Measurements from ENCODE around the gene SLC25A23. TPM values are rescaled to one million over a fixed set of nuclear protein-coding genes. Genes with fewer than 3 reads are reported as not detected.
"Not testable (repeated sequence)": the region's sequence is repeated elsewhere in the genome, so short reads cannot be mapped to it uniquely, and the experiment has no call there.

Gene SLC25A23
- total RNA-seq (10 to 100 TPM; 14.9 to 39.6 (median 19.6) TPM), polyA plus RNA-seq (10 to 100 TPM in 2 of 3 donors, 1 to 10 TPM in 1; 7.5 to 11.4 (median 10.5) TPM)
- long read RNA-seq, donor 1, partial matches to known transcripts, result 0 of 7 reads
- long read RNA-seq, donor 1, other reads (novel, unspliced or antisense), result 0 of 7 reads
- long read RNA-seq, donor 2, partial matches to known transcripts, result 0 of 5 reads
- long read RNA-seq, donor 2, other reads (novel, unspliced or antisense), result 0 of 5 reads

- DNase-seq, result peak; percentile 86
- Histone ChIP-seq H3K36me3 (peaks cover 0 to 20% (median 7%) of the 10 kb centered on the region in 6 donors), H3K27ac (peak within 1 kb of the TSS; percentile 39 to 90 (median 86)), H3K4me1 (peaks cover 6 to 42% (median 34%) of the 10 kb centered on the region in 6 donors), H3K27me3 (replicated peaks in 1 of 7) (peaks cover 0 to 26% (median 11%) of the 10 kb centered on the region in 7 donors), H3K9me3 (peaks cover 0 to 13% (median 9%) of the 10 kb centered on the region in 8 donors), H3K4me3 (peak within 1 kb of the TSS; percentile 38 to 84 (median 74))
- intact Hi-C loops (cut with DNase I; ENCODE audit: low total_unique reads), result no loop called here
- TF ChIP-seq POLR2AphosphoS5 (IDR thresholded peaks at IDR 0.05) (peak in 1 of 3 donors; percentile 43), POLR2A (IDR thresholded peaks at IDR 0.05) (no peak)
- WGBS, 5 donors, result 0 to 9% (median 4%) methylated on average over 26 to 70 of the region's 70 CpGs
Measured at GRCh38 chr19:6459262-6460098, at the start of gene SLC25A23. SLC25A23 (minus strand) TSS chr19:6459792; CDS start chr19:6459628, 164 bp downstream.

GRCh38 chr19:6508028-6508771 lies 48.6 kb upstream of the SLC25A23 start:
- peak overlapping the region in 7 of 8 donors; percentile 71 to 89 (median 82) for H3K27ac ChIP-seq
- intact Hi-C loops (cut with DNase I; ENCODE audit: low total_unique reads); DNase-seq; H3K9me3 ChIP-seq; H3K36me3 ChIP-seq; H3K4me3 ChIP-seq: not testable (repeated sequence)
- peaks cover 0 to 39% (median 18%) of the 10 kb centered on the region in 6 donors for H3K4me1 ChIP-seq
- WGBS, 5 donors, result 86 to 89% (median 87%) methylated on average over 9 of the region's 9 CpGs
- peaks cover 0 to 11% (median 0%) of the 10 kb centered on the region in 7 donors for H3K27me3 ChIP-seq (replicated peaks in 1 of 7)

- WGBS, 5 donors, result 64 to 86% (median 75%) methylated on average over 9 of the region's 9 CpGs
- Histone ChIP-seq H3K4me1 (peaks cover 8 to 68% (median 41%) of the 10 kb centered on the region in 6 donors), H3K27ac (peak overlapping the region in 6 of 8 donors; percentile 17 to 79 (median 56)), H3K27me3 (replicated peaks in 1 of 7) (peaks cover 0 to 46% (median 14%) of the 10 kb centered on the region in 7 donors), H3K4me3 (no peak overlapping the region), H3K36me3 (no peaks in the 10 kb centered on the region), H3K9me3 (no peaks in the 10 kb centered on the region)
- DNase-seq, result no peak
- intact Hi-C loops (cut with DNase I; ENCODE audit: low total_unique reads), result no loop called here
- TF ChIP-seq POLR2A (IDR thresholded peaks at IDR 0.05), result no peak
- TF ChIP-seq POLR2AphosphoS5 (IDR thresholded peaks at IDR 0.05), result peak in 1 of 3 donors; percentile 53
- TF ChIP-seq, protein P1, sequence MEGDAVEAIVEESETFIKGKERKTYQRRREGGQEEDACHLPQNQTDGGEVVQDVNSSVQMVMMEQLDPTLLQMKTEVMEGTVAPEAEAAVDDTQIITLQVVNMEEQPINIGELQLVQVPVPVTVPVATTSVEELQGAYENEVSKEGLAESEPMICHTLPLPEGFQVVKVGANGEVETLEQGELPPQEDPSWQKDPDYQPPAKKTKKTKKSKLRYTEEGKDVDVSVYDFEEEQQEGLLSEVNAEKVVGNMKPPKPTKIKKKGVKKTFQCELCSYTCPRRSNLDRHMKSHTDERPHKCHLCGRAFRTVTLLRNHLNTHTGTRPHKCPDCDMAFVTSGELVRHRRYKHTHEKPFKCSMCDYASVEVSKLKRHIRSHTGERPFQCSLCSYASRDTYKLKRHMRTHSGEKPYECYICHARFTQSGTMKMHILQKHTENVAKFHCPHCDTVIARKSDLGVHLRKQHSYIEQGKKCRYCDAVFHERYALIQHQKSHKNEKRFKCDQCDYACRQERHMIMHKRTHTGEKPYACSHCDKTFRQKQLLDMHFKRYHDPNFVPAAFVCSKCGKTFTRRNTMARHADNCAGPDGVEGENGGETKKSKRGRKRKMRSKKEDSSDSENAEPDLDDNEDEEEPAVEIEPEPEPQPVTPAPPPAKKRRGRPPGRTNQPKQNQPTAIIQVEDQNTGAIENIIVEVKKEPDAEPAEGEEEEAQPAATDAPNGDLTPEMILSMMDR (IDR thresholded peaks at IDR 0.05 in 8 of 11, conservative IDR thresholded peaks at IDR 0.05 in 3 of 11), result no peak
Measured at GRCh38 chr19:6503407-6504201, 44.0 kb upstream of the SLC25A23 start.

DNA sequence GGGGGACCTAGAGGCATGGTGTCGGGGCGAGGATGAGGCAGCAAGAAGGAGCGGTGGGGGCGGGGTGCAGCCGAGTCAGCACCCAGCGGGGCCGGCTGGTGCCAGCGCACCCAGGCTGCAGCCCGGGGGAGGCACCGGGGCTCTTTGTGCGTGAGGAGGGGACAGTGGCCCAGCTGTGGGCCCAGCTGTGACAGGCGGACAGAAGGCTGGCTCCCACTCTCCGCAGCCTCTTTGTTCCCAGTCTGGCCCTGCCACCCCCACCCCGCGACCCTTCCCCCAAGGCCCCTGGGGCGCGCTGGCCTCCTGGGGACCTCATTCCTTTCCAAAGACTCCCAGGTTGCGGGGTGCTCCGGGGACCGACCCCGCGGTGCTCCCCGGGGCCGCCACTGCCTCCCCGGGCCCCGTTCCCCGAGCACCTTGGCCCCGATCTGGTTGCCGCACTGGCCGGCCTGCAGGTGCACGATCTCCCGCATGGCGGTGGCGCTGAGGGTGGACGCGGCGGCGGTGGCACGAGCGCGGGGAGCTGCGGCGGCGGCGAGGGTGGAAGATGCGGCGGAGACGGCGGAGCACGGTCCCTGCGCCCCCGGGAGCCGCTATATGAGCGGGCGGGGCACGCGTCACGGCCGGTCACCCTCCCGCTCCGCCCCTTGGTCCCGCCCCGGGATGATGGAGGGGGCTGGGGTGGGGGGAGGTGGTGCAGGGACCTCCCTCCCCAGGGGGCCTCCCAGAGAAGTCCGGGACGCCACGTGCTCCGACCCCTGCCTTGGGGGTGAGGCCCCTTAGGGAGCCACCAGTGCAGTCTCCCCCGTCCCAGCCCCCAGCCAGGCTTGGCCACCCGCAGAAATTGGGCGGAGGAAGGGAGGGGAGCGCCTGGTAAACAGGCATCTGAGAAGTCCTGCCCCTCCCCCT lies 42.4 kb upstream of the SLC25A23 start, which contains the start of gene TUBB4A:
TUBB4A (minus strand) TSS at position 570 of the 909 bp plus-strand sequence; CDS start at position 473, 97 bp downstream.
- WGBS, 5 donors, result 1 to 3% (median 2%) methylated on average over 40 to 71 of the region's 71 CpGs
- Histone ChIP-seq H3K4me1 (peaks cover 8 to 69% (median 42%) of the 10 kb centered on the region in 6 donors), H3K36me3 (no peaks in the 10 kb centered on the region), H3K4me3 (peak within 1 kb of the TSS; percentile 47 to 78 (median 59)), H3K27me3 (replicated peaks in 1 of 7) (peaks cover 0 to 46% (median 14%) of the 10 kb centered on the region in 7 donors), H3K27ac (peak within 1 kb of the TSS in 6 of 8 donors; percentile 44 to 79 (median 65)), H3K9me3 (no peaks in the 10 kb centered on the region)
- peak; percentile 86 for DNase-seq
- intact Hi-C loops (cut with DNase I; ENCODE audit: low total_unique reads), result no loop called here
- TF ChIP-seq POLR2A (IDR thresholded peaks at IDR 0.05) (no peak), POLR2AphosphoS5 (IDR thresholded peaks at IDR 0.05) (peak; percentile 62 to 74 (median 71))
- TF ChIP-seq, protein P1 (IDR thresholded peaks at IDR 0.05 in 8 of 11, conservative IDR thresholded peaks at IDR 0.05 in 3 of 11), result no peak

All from spleen (tissue), 13 donors.